GM21526 (cell line): Measurements from ENCODE around the gene CCL27.

ENCODE experiments used
- ATAC-seq: cut with Tn5 transposase; IDR thresholded peaks from one replicate; pipeline ENCODE4 v1.9.1; 2021; ENCODE audit warnings: moderate library complexity; ENCODE audit not compliant: unreplicated experiment, low FRiP score

Gene CCL27

GRCh38 chr9:34685591-34685990, 23.1 kb upstream of the CCL27 start:
- no peak for ATAC-seq

GRCh38 chr9:34684816-34685215, 22.4 kb upstream of the CCL27 start:
- ATAC-seq, result no peak

- no peak for ATAC-seq
Observed at GRCh38 chr9:34684145-34684544, 21.7 kb upstream of the CCL27 start.

GRCh38 chr9:34675869-34676268, 13.4 kb upstream of the CCL27 start:
- no peak for ATAC-seq

GRCh38 chr9:34675048-34675714, 12.7 kb upstream of the CCL27 start:
- ATAC-seq, result no peak

- ATAC-seq, result no peak
Observed at GRCh38 chr9:34674440-34674839, 12.0 kb upstream of the CCL27 start.

GRCh38 chr9:34671307-34671706, 8.8 kb upstream of the CCL27 start:
- no peak for ATAC-seq

- no peak for ATAC-seq
Observed at GRCh38 chr9:34669809-34670562, 7.5 kb upstream of the CCL27 start.

- ATAC-seq, result peak; percentile 73
Observed at GRCh38 chr9:34665381-34666250, 3.2 kb upstream of the CCL27 start.

- no peak for ATAC-seq
Observed at GRCh38 chr9:34665067-34665380, 2.6 kb upstream of the CCL27 start.

GRCh38 chr9:34664281-34665066, 2.0 kb upstream of the CCL27 start:
- no peak for ATAC-seq

GRCh38 chr9:34663303-34663605, 797 bp upstream of the CCL27 start:
- no peak for ATAC-seq

- no peak for ATAC-seq
Observed at GRCh38 chr9:34659592-34660253, 2.7 kb downstream of the CCL27 start.

GRCh38 chr9:34658461-34658860, 4.0 kb downstream of the CCL27 start:
- no peak for ATAC-seq

- ATAC-seq, result no peak
Observed at GRCh38 chr9:34656992-34657391, 5.5 kb downstream of the CCL27 start.

- ATAC-seq, result no peak
Observed at GRCh38 chr9:34655394-34655793, 7.1 kb downstream of the CCL27 start.

GRCh38 chr9:34654323-34655051, 8.0 kb downstream of the CCL27 start:
- no peak for ATAC-seq

- ATAC-seq, result no peak
Observed at GRCh38 chr9:34653151-34654072, 9.0 kb downstream of the CCL27 start.

- no peak for ATAC-seq
Observed at GRCh38 chr9:34652602-34653000, 9.9 kb downstream of the CCL27 start.
